ENCODE measurements around the gene GCGR. TPM values are rescaled to one million over a fixed set of nuclear protein-coding genes. Genes with fewer than 3 reads are reported as not detected.

GCGR gene
- total and polyA plus RNA-seq, 2 of the 13 experiments (the other 11 are each of a cell fraction or from before 2014, with no cell fraction given) = 0.04 to 0.13 TPM

GRCh38 chr17:81804559-81805399 is 829 bp downstream of the GCGR start (continued):
- TF ChIP-seq, protein P1, sequence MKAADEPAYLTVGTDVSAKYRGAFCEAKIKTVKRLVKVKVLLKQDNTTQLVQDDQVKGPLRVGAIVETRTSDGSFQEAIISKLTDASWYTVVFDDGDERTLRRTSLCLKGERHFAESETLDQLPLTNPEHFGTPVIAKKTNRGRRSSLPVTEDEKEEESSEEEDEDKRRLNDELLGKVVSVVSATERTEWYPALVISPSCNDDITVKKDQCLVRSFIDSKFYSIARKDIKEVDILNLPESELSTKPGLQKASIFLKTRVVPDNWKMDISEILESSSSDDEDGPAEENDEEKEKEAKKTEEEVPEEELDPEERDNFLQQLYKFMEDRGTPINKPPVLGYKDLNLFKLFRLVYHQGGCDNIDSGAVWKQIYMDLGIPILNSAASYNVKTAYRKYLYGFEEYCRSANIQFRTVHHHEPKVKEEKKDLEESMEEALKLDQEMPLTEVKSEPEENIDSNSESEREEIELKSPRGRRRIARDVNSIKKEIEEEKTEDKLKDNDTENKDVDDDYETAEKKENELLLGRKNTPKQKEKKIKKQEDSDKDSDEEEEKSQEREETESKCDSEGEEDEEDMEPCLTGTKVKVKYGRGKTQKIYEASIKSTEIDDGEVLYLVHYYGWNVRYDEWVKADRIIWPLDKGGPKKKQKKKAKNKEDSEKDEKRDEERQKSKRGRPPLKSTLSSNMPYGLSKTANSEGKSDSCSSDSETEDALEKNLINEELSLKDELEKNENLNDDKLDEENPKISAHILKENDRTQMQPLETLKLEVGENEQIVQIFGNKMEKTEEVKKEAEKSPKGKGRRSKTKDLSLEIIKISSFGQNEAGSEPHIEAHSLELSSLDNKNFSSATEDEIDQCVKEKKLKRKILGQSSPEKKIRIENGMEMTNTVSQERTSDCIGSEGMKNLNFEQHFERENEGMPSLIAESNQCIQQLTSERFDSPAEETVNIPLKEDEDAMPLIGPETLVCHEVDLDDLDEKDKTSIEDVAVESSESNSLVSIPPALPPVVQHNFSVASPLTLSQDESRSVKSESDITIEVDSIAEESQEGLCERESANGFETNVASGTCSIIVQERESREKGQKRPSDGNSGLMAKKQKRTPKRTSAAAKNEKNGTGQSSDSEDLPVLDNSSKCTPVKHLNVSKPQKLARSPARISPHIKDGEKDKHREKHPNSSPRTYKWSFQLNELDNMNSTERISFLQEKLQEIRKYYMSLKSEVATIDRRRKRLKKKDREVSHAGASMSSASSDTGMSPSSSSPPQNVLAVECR (CRISPR knock-in tag; IDR thresholded peaks at IDR 0.05; ENCODE audit: borderline replicate concordance) = peak; percentile 32; the same call in 1 of the 2 replicates
- TF ChIP-seq HNRNPL (IDR thresholded peaks at IDR 0.05; ENCODE audit: low read depth, low read length) (peak; percentile 59; the same call in 1 of the 2 replicates), RXRA (CRISPR knock-in tag; IDR thresholded peaks at IDR 0.05) (peak; percentile 54), UBTF (CRISPR knock-in tag; IDR thresholded peaks at IDR 0.05) (peak; percentile 27), LBX2 (CRISPR knock-in tag; IDR thresholded peaks at IDR 0.05; ENCODE audit: borderline replicate concordance) (0 out of 2 replicates have a peak, but pooled peaks have one; percentile 8), ZNF720 (CRISPR knock-in tag; IDR thresholded peaks at IDR 0.05) (no peak), ZIK1 (CRISPR knock-in tag; IDR thresholded peaks at IDR 0.05; ENCODE audit: borderline replicate concordance, low read depth) (no peak), GABPB1 (CRISPR knock-in tag; IDR thresholded peaks at IDR 0.05) (peak; percentile 33; the same call in 1 of the 2 replicates), ZNF430 (CRISPR knock-in tag; IDR thresholded peaks at IDR 0.05) (no peak), RARA (CRISPR knock-in tag; IDR thresholded peaks at IDR 0.05) (0 out of 2 replicates have a peak, but pooled peaks have one; percentile 27), ZNF274 (CRISPR knock-in tag; IDR thresholded peaks at IDR 0.05) (peak; percentile 34; the same call in 1 of the 2 replicates)
- TF ChIP-seq, protein P2, sequence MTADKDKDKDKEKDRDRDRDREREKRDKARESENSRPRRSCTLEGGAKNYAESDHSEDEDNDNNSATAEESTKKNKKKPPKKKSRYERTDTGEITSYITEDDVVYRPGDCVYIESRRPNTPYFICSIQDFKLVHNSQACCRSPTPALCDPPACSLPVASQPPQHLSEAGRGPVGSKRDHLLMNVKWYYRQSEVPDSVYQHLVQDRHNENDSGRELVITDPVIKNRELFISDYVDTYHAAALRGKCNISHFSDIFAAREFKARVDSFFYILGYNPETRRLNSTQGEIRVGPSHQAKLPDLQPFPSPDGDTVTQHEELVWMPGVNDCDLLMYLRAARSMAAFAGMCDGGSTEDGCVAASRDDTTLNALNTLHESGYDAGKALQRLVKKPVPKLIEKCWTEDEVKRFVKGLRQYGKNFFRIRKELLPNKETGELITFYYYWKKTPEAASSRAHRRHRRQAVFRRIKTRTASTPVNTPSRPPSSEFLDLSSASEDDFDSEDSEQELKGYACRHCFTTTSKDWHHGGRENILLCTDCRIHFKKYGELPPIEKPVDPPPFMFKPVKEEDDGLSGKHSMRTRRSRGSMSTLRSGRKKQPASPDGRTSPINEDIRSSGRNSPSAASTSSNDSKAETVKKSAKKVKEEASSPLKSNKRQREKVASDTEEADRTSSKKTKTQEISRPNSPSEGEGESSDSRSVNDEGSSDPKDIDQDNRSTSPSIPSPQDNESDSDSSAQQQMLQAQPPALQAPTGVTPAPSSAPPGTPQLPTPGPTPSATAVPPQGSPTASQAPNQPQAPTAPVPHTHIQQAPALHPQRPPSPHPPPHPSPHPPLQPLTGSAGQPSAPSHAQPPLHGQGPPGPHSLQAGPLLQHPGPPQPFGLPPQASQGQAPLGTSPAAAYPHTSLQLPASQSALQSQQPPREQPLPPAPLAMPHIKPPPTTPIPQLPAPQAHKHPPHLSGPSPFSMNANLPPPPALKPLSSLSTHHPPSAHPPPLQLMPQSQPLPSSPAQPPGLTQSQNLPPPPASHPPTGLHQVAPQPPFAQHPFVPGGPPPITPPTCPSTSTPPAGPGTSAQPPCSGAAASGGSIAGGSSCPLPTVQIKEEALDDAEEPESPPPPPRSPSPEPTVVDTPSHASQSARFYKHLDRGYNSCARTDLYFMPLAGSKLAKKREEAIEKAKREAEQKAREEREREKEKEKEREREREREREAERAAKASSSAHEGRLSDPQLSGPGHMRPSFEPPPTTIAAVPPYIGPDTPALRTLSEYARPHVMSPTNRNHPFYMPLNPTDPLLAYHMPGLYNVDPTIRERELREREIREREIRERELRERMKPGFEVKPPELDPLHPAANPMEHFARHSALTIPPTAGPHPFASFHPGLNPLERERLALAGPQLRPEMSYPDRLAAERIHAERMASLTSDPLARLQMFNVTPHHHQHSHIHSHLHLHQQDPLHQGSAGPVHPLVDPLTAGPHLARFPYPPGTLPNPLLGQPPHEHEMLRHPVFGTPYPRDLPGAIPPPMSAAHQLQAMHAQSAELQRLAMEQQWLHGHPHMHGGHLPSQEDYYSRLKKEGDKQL (CRISPR knock-in tag; IDR thresholded peaks at IDR 0.05; ENCODE audit: low read depth) = no peak

All from HepG2 (cell line).